Ecto neural progenitor cell (in vitro differentiated cells): ENCODE data around the gene SCGB1D4.
A peak's percentile ranks its signal among the peaks of the same experiment; 100 is the strongest.
"Not testable (repeated sequence)": the region's sequence is repeated elsewhere in the genome, so short reads cannot be mapped to it uniquely, and the experiment has no call there.

Source experiments
- DNase-seq: peaks from one replicate; pipeline ENCODE4 v3.0.0-alpha.2; 2018; ENCODE audit warnings: low spot score

SCGB1D4 gene

DNA sequence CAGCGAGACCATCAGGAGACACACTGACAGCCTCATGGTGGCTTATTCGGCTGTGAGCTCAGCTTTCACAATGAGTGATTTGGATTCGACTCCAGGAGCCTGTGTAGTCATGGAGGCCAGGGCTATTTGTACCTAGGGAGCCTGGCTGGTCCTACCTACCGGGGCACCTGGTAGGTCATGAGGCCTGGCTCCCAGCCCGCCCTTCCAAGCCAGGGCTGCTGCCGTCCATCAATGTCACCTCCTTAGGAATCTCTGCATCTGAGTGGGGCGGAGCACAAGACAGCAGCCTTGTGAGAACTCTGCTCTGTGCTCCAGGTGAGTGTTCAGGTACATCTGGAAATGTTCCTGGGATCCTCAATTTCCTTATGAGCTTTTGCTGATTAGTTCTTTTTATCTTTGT is at the start of gene SCGB1D4:
Gene SCGB1D4 (minus strand): TSS at position 101 of the 400 bp plus-strand sequence. CDS start 65 bp downstream, at position 36.
- no peak for DNase-seq

GRCh38 chr11:62345861-62346260 is 47.0 kb upstream of the SCGB1D4 start:
- no peak for DNase-seq

GRCh38 chr11:62344210-62344609 is 45.3 kb upstream of the SCGB1D4 start:
- DNase-seq: no peak

DNA sequence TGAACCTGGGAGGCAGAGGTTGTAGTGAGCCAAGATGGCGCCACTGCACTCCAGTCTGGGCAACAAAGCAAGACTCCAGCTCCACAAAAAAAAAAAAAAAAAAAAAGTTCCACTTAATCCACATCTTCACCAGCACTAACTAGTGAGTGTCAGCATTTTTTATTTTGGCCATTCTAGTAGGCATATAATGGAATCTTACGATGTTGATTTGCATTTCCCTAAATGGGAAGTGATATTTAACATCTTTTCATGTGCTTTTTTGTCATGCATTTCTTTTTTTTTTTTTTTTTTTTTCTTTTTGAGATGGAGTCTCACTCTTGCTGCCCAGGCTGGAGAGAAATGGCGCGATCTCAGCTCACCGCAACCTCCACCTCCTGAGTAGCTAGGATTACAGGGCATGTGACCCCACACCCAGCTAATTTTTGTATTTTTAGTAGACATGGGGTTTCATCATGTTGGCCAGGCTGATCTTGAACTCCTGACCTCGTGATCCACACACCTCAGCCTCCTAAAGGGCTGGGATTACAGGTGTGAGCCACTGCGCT is 44.8 kb upstream of the SCGB1D4 start:
- not testable (repeated sequence) for DNase-seq

DNA sequence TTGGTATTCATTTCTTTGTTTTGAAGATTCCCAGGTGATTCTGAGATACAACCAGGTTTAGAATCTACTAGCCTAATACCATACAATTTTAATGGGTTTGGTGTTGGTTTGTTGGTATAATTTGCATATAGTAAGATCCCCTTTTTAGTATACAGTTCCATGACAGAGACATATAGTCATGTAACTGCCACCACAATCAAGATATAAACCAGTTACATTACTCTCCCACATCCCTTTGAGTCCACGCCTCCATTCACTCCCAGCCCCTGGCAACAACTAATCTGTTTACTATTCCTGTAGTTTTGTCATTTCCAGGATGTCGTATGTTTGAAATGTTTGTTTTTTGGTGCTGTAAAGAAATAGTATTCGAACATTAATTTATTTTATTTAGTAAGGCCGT is 42.7 kb upstream of the SCGB1D4 start:
- no peak for DNase-seq

- peak; percentile 55 for DNase-seq
These were observed 41.5 kb upstream of the SCGB1D4 start for GRCh38 chr11:62340269-62340901.

GRCh38 chr11:62338218-62338617 is 39.3 kb upstream of the SCGB1D4 start:
- no peak for DNase-seq

- peak; percentile 91 for DNase-seq
These were observed 38.7 kb upstream of the SCGB1D4 start, which contains the start of gene ASRGL1 for GRCh38 chr11:62337303-62338181. Gene ASRGL1 (plus strand): TSS chr11:62337448. CDS start chr11:62337978, 530 bp downstream.

DNA sequence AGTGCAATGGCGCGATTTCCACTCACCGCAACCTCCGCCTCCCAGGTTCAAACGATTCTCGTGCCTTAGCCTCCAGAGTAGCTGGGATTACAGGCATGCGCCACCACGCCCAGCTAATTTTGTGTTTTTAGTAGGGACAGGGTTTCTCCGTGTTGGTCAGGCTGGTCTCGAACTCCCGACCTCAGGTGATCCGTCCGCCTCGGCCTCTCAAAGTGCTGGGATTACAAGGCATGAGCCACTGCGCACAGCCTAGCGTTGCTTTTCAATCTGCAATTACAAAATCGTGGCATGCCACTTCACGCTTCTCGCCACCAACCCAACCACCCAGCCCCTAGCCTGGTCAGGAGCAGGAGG is 38.1 kb upstream of the SCGB1D4 start:
- not testable (repeated sequence) for DNase-seq

DNA sequence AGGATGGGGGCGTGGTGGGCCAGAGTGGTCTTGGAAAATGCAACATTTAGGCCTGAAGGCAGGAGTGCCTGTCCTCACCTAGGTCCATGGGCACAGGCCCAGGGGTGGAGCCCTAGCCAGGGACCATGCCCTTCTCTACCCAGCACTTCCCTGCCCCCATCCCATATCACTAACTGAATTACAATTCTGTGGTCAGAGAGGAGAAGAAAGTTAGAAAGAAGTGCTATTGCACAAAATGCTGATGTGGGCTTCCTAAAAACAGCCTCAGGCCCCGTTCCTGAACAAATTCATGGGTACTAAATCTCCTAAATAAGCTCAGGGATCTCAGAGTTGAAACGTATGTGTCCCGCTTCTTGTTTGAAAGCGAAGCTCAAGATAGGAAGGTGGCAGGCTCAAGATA is 34.9 kb upstream of the SCGB1D4 start:
- DNase-seq: no peak

GRCh38 chr11:62331264-62331663 is 32.4 kb upstream of the SCGB1D4 start:
- not testable (repeated sequence) for DNase-seq

GRCh38 chr11:62327541-62327940 is 28.7 kb upstream of the SCGB1D4 start:
- DNase-seq: not testable (repeated sequence)

- DNase-seq: not testable (repeated sequence)
These were observed 27.8 kb upstream of the SCGB1D4 start for GRCh38 chr11:62326719-62327118.

DNA sequence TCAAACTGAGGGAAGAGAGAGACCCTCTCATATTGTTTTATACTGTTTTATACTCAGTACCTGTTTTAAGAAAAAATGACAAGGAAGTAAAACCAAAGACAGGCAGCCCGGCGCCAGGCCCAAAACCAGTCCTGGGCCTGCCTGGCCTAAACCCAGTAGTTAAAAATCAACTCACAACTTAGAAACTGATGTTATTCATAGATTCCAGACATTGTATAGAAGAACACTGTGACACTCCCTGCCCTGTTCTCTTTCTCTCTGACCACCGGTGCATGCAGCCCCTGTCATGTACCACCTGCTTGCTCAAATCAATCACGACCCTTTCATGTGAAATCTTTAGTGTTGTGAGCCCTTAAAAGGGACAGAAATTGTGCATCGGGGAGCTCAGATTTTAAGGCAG is 26.9 kb upstream of the SCGB1D4 start:
- DNase-seq: not testable (repeated sequence)

GRCh38 chr11:62324731-62325556 is 26.1 kb upstream of the SCGB1D4 start:
- DNase-seq: peak; percentile 84

GRCh38 chr11:62322524-62322923 is 23.6 kb upstream of the SCGB1D4 start:
- DNase-seq: no peak

- DNase-seq: no peak
These were observed 16.6 kb upstream of the SCGB1D4 start for GRCh38 chr11:62315431-62315830.

DNA sequence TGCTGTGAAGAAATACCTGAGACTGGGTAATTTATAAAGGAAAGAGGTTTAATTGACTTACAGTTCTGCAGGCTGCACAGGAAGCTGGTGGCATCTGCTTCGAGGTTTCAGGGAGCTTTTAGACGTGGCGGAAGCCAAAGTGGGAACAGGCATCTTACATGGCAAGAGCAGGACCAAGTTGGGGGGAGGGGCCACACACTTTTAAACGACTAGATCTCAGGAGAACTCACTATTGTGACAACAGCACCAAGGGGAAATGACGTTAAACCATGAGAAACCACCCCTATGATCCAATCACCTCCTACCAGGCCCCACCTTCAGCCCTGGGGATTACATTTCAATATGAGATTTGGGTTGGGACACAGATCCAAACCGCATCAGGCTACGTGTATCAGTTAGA is 11.1 kb upstream of the SCGB1D4 start:
- no peak for DNase-seq

GRCh38 chr11:62307950-62308349 is 9.1 kb upstream of the SCGB1D4 start:
- no peak for DNase-seq

- no peak for DNase-seq
These were observed 7.4 kb upstream of the SCGB1D4 start for GRCh38 chr11:62306227-62306626.

- DNase-seq: peak; percentile 67
These were observed 3.4 kb downstream of the SCGB1D4 start for GRCh38 chr11:62295504-62295903.

- DNase-seq: no peak
These were observed 18.4 kb downstream of the SCGB1D4 start for GRCh38 chr11:62280452-62280851.
